ENCODE measurements around the gene PRR29.

The PRR29 gene

GRCh38 chr17:63989622-63990345 is 8.4 kb upstream of the PRR29 start:
- no CpG with 5 or more reads among the region's 21 CpGs for WGBS (ENCODE audit: extremely low coverage, insufficient coverage, insufficient read length)
- no peak overlapping the region for H2AFZ ChIP-seq (ENCODE audit: insufficient read depth, low read length, poor library complexity)
- no peak overlapping the region for H4K12ac ChIP-seq (ENCODE audit: low read depth, low read length)
- H3K23ac ChIP-seq (ENCODE audit: low read length), result no peak overlapping the region
- no peak overlapping the region for H3K14ac ChIP-seq (ENCODE audit: low read length)
- no peak overlapping the region for H3K4me2 ChIP-seq (ENCODE audit: low read length)
- no peak overlapping the region for H4K91ac ChIP-seq (ENCODE audit: low read depth, low read length)
- no peaks in the 10 kb centered on the region for H3K36me3 ChIP-seq (ENCODE audit: control insufficient read depth in 1 of 2, insufficient read depth in 2 of 2, low read length in 2 of 2)
- H4K8ac ChIP-seq (ENCODE audit: low read depth, low read length), result no peak overlapping the region
- no peak overlapping the region for H3K18ac ChIP-seq (ENCODE audit: low read length)
- H3K79me1 ChIP-seq (ENCODE audit: low read length), result no peaks in the 10 kb centered on the region
- H2BK120ac ChIP-seq (ENCODE audit: insufficient read depth, low read length, poor library complexity), result no peak overlapping the region
- H2BK12ac ChIP-seq (ENCODE audit: low read length), result no peak overlapping the region
- H2AK5ac ChIP-seq (ENCODE audit: low read length), result no peak overlapping the region
- peaks cover 3% of the 10 kb centered on the region for H3K9me3 ChIP-seq (ENCODE audit: insufficient read depth, low read depth, low read length)
- no peaks in the 10 kb centered on the region for H3K4me1 ChIP-seq (ENCODE audit: control insufficient read depth in 1 of 2, insufficient read depth in 2 of 2, low read length in 2 of 2)
- no peak overlapping the region for H3K4ac ChIP-seq (ENCODE audit: low read depth, low read length)
- DNase-seq, result no peak
- H3K4me3 ChIP-seq (ENCODE audit: low read depth, low read length), result peak overlapping the region; percentile 55
- H3K79me2 ChIP-seq (ENCODE audit: control insufficient read depth, insufficient read depth, low read length, poor library complexity), result no peaks in the 10 kb centered on the region
- H3K9ac ChIP-seq (ENCODE audit: low read length), result no peak overlapping the region
- H3K27ac ChIP-seq (ENCODE audit: low read depth, low read length), result no peak overlapping the region
- no peak overlapping the region for H2BK5ac ChIP-seq (ENCODE audit: low read depth, low read length, poor library complexity)
- H3K27me3 ChIP-seq (ENCODE audit: insufficient read depth, low read length), result no peaks in the 10 kb centered on the region

- no peak for DNase-seq
- Histone ChIP-seq H2AFZ (ENCODE audit: insufficient read depth, low read length, poor library complexity) (no peak overlapping the region), H3K27ac (ENCODE audit: low read depth, low read length) (no peak overlapping the region), H4K91ac (ENCODE audit: low read depth, low read length) (no peak overlapping the region), H3K36me3 (ENCODE audit: control insufficient read depth in 1 of 2, insufficient read depth in 2 of 2, low read length in 2 of 2) (no peaks in the 10 kb centered on the region), H2BK120ac (ENCODE audit: insufficient read depth, low read length, poor library complexity) (no peak overlapping the region), H3K4ac (ENCODE audit: low read depth, low read length) (no peak overlapping the region), H2AK5ac (ENCODE audit: low read length) (no peak overlapping the region), H2BK12ac (ENCODE audit: low read length) (no peak overlapping the region), H3K18ac (ENCODE audit: low read length) (no peak overlapping the region), H3K14ac (ENCODE audit: low read length) (no peak overlapping the region), H3K4me3 (ENCODE audit: low read depth, low read length) (no peak overlapping the region), H3K79me2 (ENCODE audit: control insufficient read depth, insufficient read depth, low read length, poor library complexity) (no peaks in the 10 kb centered on the region), H3K9me3 (ENCODE audit: insufficient read depth, low read depth, low read length) (peaks cover 3% of the 10 kb centered on the region), H3K23ac (ENCODE audit: low read length) (no peak overlapping the region), H3K27me3 (ENCODE audit: insufficient read depth, low read length) (no peaks in the 10 kb centered on the region), H2BK5ac (ENCODE audit: low read depth, low read length, poor library complexity) (no peak overlapping the region), H3K4me2 (ENCODE audit: low read length) (no peak overlapping the region), H4K12ac (ENCODE audit: low read depth, low read length) (no peak overlapping the region), H3K79me1 (ENCODE audit: low read length) (no peaks in the 10 kb centered on the region), H3K9ac (ENCODE audit: low read length) (no peak overlapping the region), H3K4me1 (ENCODE audit: control insufficient read depth in 1 of 2, insufficient read depth in 2 of 2, low read length in 2 of 2) (no peaks in the 10 kb centered on the region), H4K8ac (ENCODE audit: low read depth, low read length) (no peak overlapping the region)
- no CpG with 5 or more reads among the region's 11 CpGs for WGBS (ENCODE audit: extremely low coverage, insufficient coverage, insufficient read length)
Measured at GRCh38 chr17:63991611-63992010, 6.5 kb upstream of the PRR29 start.

GRCh38 chr17:63993368-63993985 is 4.7 kb upstream of the PRR29 start:
- Histone ChIP-seq H3K23ac (ENCODE audit: low read length) (no peak overlapping the region), H4K8ac (ENCODE audit: low read depth, low read length) (no peak overlapping the region), H3K9ac (ENCODE audit: low read length) (no peak overlapping the region), H3K4me2 (ENCODE audit: low read length) (no peak overlapping the region), H3K79me1 (ENCODE audit: low read length) (peaks cover 2% of the 10 kb centered on the region), H3K27ac (ENCODE audit: low read depth, low read length) (no peak overlapping the region), H3K4me3 (ENCODE audit: low read depth, low read length) (no peak overlapping the region), H3K18ac (ENCODE audit: low read length) (no peak overlapping the region), H4K12ac (ENCODE audit: low read depth, low read length) (no peak overlapping the region), H2AFZ (ENCODE audit: insufficient read depth, low read length, poor library complexity) (no peak overlapping the region), H3K79me2 (ENCODE audit: control insufficient read depth, insufficient read depth, low read length, poor library complexity) (no peaks in the 10 kb centered on the region), H2BK120ac (ENCODE audit: insufficient read depth, low read length, poor library complexity) (no peak overlapping the region), H3K14ac (ENCODE audit: low read length) (no peak overlapping the region), H2BK5ac (ENCODE audit: low read depth, low read length, poor library complexity) (no peak overlapping the region), H2BK12ac (ENCODE audit: low read length) (no peak overlapping the region), H3K4ac (ENCODE audit: low read depth, low read length) (no peak overlapping the region), H3K27me3 (ENCODE audit: insufficient read depth, low read length) (no peaks in the 10 kb centered on the region), H3K9me3 (ENCODE audit: insufficient read depth, low read depth, low read length) (peaks cover 3% of the 10 kb centered on the region), H3K36me3 (ENCODE audit: control insufficient read depth in 1 of 2, insufficient read depth in 2 of 2, low read length in 2 of 2) (no peaks in the 10 kb centered on the region), H4K91ac (ENCODE audit: low read depth, low read length) (no peak overlapping the region), H3K4me1 (ENCODE audit: control insufficient read depth in 1 of 2, insufficient read depth in 2 of 2, low read length in 2 of 2) (peaks cover 8 to 10% of the 10 kb centered on the region in 2 experiments), H2AK5ac (ENCODE audit: low read length) (no peak overlapping the region)
- no peak for DNase-seq
- no CpG with 5 or more reads among the region's 3 CpGs for WGBS (ENCODE audit: extremely low coverage, insufficient coverage, insufficient read length)

GRCh38 chr17:63995626-63996025 is 2.5 kb upstream of the PRR29 start:
- H3K79me2 ChIP-seq (ENCODE audit: control insufficient read depth, insufficient read depth, low read length, poor library complexity), result no peaks in the 10 kb centered on the region
- no peak overlapping the region for H3K9ac ChIP-seq (ENCODE audit: low read length)
- peaks cover 7% of the 10 kb centered on the region for H3K9me3 ChIP-seq (ENCODE audit: insufficient read depth, low read depth, low read length)
- no peak overlapping the region for H2AK5ac ChIP-seq (ENCODE audit: low read length)
- H4K12ac ChIP-seq (ENCODE audit: low read depth, low read length), result no peak overlapping the region
- no peak overlapping the region for H2BK120ac ChIP-seq (ENCODE audit: insufficient read depth, low read length, poor library complexity)
- H3K18ac ChIP-seq (ENCODE audit: low read length), result no peak overlapping the region
- H4K8ac ChIP-seq (ENCODE audit: low read depth, low read length), result no peak overlapping the region
- H3K27ac ChIP-seq (ENCODE audit: low read depth, low read length), result no peak overlapping the region
- H3K36me3 ChIP-seq (ENCODE audit: control insufficient read depth in 1 of 2, insufficient read depth in 2 of 2, low read length in 2 of 2), result no peaks in the 10 kb centered on the region
- no peak overlapping the region for H4K91ac ChIP-seq (ENCODE audit: low read depth, low read length)
- no peak overlapping the region for H3K4ac ChIP-seq (ENCODE audit: low read depth, low read length)
- no peaks in the 10 kb centered on the region for H3K27me3 ChIP-seq (ENCODE audit: insufficient read depth, low read length)
- H3K4me2 ChIP-seq (ENCODE audit: low read length), result no peak overlapping the region
- no peak overlapping the region for H2BK5ac ChIP-seq (ENCODE audit: low read depth, low read length, poor library complexity)
- H3K23ac ChIP-seq (ENCODE audit: low read length), result no peak overlapping the region
- H3K4me3 ChIP-seq (ENCODE audit: low read depth, low read length), result no peak overlapping the region
- WGBS (ENCODE audit: extremely low coverage, insufficient coverage, insufficient read length), result no CpG with 5 or more reads among the region's 5 CpGs
- peaks cover 2% of the 10 kb centered on the region for H3K79me1 ChIP-seq (ENCODE audit: low read length)
- H3K4me1 ChIP-seq (ENCODE audit: control insufficient read depth in 1 of 2, insufficient read depth in 2 of 2, low read length in 2 of 2), result peaks cover 8 to 12% of the 10 kb centered on the region in 2 experiments
- no peak overlapping the region for H2BK12ac ChIP-seq (ENCODE audit: low read length)
- DNase-seq, result no peak
- no peak overlapping the region for H3K14ac ChIP-seq (ENCODE audit: low read length)
- no peak overlapping the region for H2AFZ ChIP-seq (ENCODE audit: insufficient read depth, low read length, poor library complexity)

Data from trophoblast cell (in vitro differentiated cells and primary cell).